Small intestine (tissue), 7 donors: ENCODE measurements around the gene EEIG1. TPM values are rescaled to one million over a fixed set of nuclear protein-coding genes. Genes with fewer than 3 reads are reported as not detected.

Source experiments
- DNase-seq, 2 donors: peaks; one replicate each; pipeline versions ENCODE4 v3.0.0 to v3.0.0-alpha.2; 2013
- FAIRE-seq: peaks from 2 replicates; lab custom pipeline; 2012; peaks lifted over from hg19 to GRCh38; lab: Jason Lieb, UNC
- H3K27ac ChIP-seq, 3 donors: one replicate each; pipeline ENCODE4 v1.5.1; 2013; ENCODE audit warnings: low read length in 2 of 3, mild to moderate bottlenecking in 2 of 3, control low read depth in 1 of 3, inconsistent platforms in 1 of 3, low read depth in 1 of 3, moderate library complexity in 1 of 3
- H3K27me3 ChIP-seq, 3 donors: one replicate each; pipeline ENCODE4 v1.6.1; 2013; ENCODE audit warnings: low read length in 3 of 3, inconsistent platforms in 1 of 3; ENCODE audit not compliant: control insufficient read depth in 3 of 3, insufficient read depth in 3 of 3
- H3K36me3 ChIP-seq, 3 donors: one replicate each; pipeline ENCODE4 v1.6.1; 2013; ENCODE audit warnings: low read length in 3 of 3, inconsistent platforms in 1 of 3, low read depth in 1 of 3, mild to moderate bottlenecking in 1 of 3, moderate library complexity in 1 of 3; ENCODE audit not compliant: control insufficient read depth in 3 of 3, insufficient read depth in 2 of 3
- H3K4me1 ChIP-seq, 3 donors: one replicate each; pipeline ENCODE4 v1.6.1; 2013; ENCODE audit warnings: low read length in 2 of 3, inconsistent platforms in 1 of 3, low read depth in 1 of 3, mild to moderate bottlenecking in 1 of 3, moderate library complexity in 1 of 3; ENCODE audit not compliant: control insufficient read depth in 3 of 3, insufficient read depth in 2 of 3
- H3K4me3 ChIP-seq, 3 donors: one replicate each; pipeline ENCODE4 v1.5.1; 2013; ENCODE audit warnings: low read length in 3 of 3, control low read depth in 1 of 3, inconsistent platforms in 1 of 3, low read depth in 1 of 3, mild to moderate bottlenecking in 1 of 3, moderate library complexity in 1 of 3
- H3K9me3 ChIP-seq, 2 donors: one replicate each; pipeline ENCODE4 v1.6.1; 2013; ENCODE audit warnings: low read depth in 1 of 2, low read length in 1 of 2; ENCODE audit not compliant: control insufficient read depth in 2 of 2, insufficient read depth in 1 of 2
- WGBS, 3 donors: extraction: QIAGEN DNeasy Blood & Tissue Kit; methylation state at CpG; one replicate each; pipeline ENCODE4 v1.1.7; 2013; 5-methylcytosine and 5-hydroxymethylcytosine counted together
- polyA plus RNA-seq, 4 donors: library from polyadenylated mRNA; stranded (reverse) in 3 of 4; unstranded in 1 of 4; fragments of 200-250 nt in 3 of 4; fragments of 120-200 nt in 1 of 4; gene quantifications; one replicate each; pipeline versions ENCODE4 v1.2.1 to v1.2.3, GENCODE V29; 2013
- donor health status: healthy with polysubstance abuse.
- donor health status: control.
- donor health status: control.
- donor health status: Bipolar disorder and iron deficiency.
- donor health status: healthy.

The EEIG1 gene
- polyA plus RNA-seq, 4 donors, result 43.9 to 123 (median 58.9) TPM

DNA sequence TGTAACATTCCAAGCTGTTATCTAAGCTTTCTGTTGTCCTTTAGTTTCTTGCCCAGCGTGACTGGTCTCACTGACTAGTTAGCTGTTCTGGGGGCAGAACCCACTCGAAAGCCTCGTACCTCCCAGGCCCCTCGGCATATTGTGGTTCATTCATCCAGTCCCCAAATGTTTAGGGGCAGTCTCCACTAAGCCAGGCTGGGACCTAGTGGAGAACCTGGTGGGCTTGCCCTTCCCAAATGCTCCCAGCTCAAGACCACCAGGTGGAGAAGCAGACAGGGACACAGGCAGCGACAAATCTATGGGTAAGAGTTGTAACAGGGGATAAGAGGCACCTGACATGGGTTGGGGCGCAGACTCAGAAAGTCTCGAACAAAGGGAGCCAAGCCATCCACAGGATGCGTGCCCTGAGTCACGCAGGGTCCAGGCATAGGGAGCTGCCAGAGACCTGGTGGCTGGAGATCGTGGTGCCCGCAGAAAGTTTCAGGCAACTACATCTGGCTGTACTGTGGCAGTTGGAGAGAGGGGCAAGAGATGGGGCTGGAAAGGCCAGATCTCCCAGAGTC, 851 bp upstream of the EEIG1 start:
- peak overlapping the region in 2 of 3 donors; percentile 53 to 83 for H3K4me3 ChIP-seq
- H3K27ac ChIP-seq, result peak overlapping the region; percentile 77 to 93 (median 86)
- no peaks in the 10 kb centered on the region for H3K27me3 ChIP-seq
- H3K9me3 ChIP-seq, result no peaks in the 10 kb centered on the region
- peaks cover 0 to 13% (median 0%) of the 10 kb centered on the region in 3 donors for H3K36me3 ChIP-seq
- FAIRE-seq (no peak), DNase-seq (no peak)
- H3K4me1 ChIP-seq, result peaks cover 3 to 30% (median 5%) of the 10 kb centered on the region in 3 donors
- 52 to 63% (median 63%) methylated on average over 11 of the region's 11 CpGs for WGBS, 3 donors

DNA sequence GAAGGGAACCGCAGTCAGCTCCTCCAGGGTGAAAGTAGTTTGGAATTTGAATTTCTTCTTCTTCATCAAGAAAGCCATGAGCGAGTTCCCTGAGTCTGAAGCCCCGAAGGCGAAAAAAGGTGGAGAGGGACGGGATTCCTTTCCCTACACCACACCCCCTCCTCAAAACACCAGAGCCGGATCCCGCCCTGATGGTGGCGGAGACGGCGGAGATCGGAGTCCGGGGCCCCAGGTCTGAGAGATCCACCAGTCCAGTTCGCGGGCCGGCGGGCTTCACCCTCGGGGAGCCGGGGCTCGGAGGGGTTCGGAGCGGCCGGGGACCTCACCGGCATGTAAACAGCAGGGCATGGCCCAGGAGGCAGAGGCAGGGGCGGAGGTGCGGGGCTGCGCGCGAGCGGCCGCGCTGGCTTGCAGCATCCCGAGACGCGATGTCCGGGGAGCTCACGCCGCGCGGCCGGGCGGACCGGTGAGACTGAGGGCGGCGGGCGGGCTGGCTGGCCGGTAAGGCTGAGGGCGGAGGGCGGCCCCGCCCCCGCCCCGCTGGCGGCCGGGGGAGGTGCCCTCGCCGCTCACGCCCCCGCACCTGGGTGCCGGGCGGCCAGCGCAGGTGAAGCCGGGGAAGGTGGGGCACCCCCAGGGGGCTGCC, 606 bp downstream of the EEIG1 start:
- peaks cover 0 to 28% (median 0%) of the 10 kb centered on the region in 3 donors for H3K36me3 ChIP-seq
- FAIRE-seq, result no peak
- peaks cover 4 to 42% (median 5%) of the 10 kb centered on the region in 3 donors for H3K4me1 ChIP-seq
- DNase-seq, result peak; percentile 79 to 87
- H3K9me3 ChIP-seq, result no peaks in the 10 kb centered on the region
- peak overlapping the region; percentile 94 to 98 (median 94) for H3K27ac ChIP-seq
- peak overlapping the region; percentile 83 to 97 (median 86) for H3K4me3 ChIP-seq
- WGBS, 3 donors, result 0 to 1% (median 1%) methylated on average over 27 to 61 of the region's 61 CpGs
- H3K27me3 ChIP-seq, result no peaks in the 10 kb centered on the region

DNA sequence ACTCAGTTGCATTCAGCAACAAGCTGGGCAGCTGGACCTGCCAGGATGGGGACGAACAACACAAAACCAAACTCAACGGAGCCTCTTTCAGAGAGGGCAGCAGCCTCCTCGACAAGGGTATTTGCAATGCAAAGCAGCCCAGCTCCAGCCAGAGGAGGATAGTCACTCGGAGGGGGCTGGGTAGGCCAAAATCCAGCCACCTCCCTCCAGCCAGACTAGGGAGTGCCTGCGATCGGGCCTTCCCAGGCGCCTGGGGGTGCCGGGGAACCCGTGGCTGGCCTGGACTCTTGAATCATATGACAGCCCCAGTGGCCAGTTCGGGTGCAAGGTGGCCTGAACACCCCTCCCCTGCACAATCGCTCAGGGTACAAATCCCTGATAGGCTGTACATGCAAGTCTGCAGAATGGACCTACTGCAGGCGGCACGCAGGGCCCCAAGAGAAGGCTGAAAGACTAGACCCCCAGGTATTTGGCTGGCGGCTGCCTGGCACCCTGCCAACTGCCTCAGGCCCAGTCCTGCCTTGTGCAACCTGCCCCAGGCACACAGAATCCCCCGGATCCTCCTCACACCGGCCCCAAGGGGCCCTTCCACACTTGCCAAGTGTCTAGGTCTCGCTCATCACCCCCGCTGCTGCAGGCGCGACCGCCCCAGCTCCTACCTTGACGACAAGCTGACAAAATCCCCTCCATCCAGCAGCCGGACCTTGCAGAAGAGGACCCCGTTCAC, 1.3 kb downstream of the EEIG1 start:
- Histone ChIP-seq H3K4me1 (peaks cover 5 to 46% (median 7%) of the 10 kb centered on the region in 3 donors), H3K9me3 (no peaks in the 10 kb centered on the region), H3K4me3 (peak overlapping the region; percentile 83 to 97 (median 86)), H3K36me3 (peaks cover 0 to 35% (median 0%) of the 10 kb centered on the region in 3 donors), H3K27ac (peak overlapping the region; percentile 94 to 98 (median 94)), H3K27me3 (no peaks in the 10 kb centered on the region)
- no peak for FAIRE-seq
- 1 to 3% (median 1%) methylated on average over 24 of the region's 24 CpGs for WGBS, 3 donors
- peak in 1 of 2 donors; percentile 79 for DNase-seq

DNA sequence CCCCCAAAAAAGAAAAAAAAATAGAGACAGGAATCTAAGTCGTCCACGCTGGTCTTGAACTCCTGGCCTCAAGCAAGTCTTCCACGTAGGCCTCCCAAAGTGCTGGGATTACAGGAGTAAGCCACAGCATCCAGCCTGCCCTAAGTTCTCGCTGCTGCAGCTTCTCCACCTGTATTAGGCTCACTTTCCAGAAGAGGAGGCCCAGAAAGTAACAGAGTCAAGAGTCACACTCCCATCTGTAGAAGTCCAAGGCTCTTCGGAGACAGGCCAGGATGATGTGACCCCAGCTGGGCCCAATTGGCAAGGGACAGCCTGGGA, 1.8 kb downstream of the EEIG1 start:
- no peak for DNase-seq
- H3K27me3 ChIP-seq, result no peaks in the 10 kb centered on the region
- peaks cover 7 to 51% (median 12%) of the 10 kb centered on the region in 3 donors for H3K4me1 ChIP-seq
- no peak for FAIRE-seq
- H3K27ac ChIP-seq, result peak overlapping the region; percentile 94 to 98 (median 94)
- no peaks in the 10 kb centered on the region for H3K9me3 ChIP-seq
- peak overlapping the region; percentile 83 to 97 (median 86) for H3K4me3 ChIP-seq
- WGBS, 3 donors, result 6 to 25% (median 8%) methylated on average over 5 of the region's 5 CpGs
- H3K36me3 ChIP-seq, result peaks cover 0 to 40% (median 0%) of the 10 kb centered on the region in 3 donors

DNA sequence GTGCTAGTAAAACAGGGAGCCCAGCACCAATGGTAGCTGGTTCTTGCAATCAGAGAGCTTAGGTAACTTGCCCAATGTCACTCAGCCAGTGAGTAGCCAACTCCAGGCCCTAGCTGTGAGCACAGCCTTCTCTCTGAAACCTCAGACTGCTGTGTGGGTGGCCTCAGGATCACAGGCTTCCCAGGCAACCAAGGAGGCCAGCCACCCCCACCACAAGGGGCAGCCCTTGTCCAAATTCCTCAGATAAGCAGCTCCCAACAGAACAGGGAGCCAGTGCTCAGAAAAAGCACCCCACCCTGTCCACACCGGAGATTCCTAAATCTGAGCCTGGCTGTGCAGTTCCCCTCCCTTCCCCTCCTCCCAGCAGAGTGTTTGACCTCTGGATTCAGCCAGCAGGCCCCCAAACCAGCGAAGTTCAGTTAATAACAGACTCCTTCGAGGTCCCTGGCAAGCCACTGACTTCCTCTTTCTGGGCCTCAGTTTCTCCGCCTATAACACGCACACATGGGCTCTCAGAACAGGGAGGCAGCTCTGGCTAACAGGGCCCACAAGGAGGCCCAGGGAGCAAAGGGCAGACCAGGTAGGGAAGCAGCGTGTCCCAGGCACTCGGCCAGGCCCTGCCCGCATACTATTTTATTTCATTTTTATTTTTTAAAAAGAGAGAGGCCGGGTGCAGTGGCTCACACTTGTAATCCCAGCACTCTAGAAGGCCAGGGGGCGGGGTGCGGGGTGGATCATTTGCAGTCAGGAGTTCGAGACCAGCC, 2.7 kb downstream of the EEIG1 start:
- Histone ChIP-seq H3K4me1 (peaks cover 11 to 58% (median 13%) of the 10 kb centered on the region in 3 donors), H3K4me3 (peak overlapping the region; percentile 46 to 97 (median 83)), H3K27me3 (no peaks in the 10 kb centered on the region), H3K9me3 (no peaks in the 10 kb centered on the region), H3K27ac (peak overlapping the region; percentile 94 to 98 (median 94)), H3K36me3 (peaks cover 0 to 49% (median 0%) of the 10 kb centered on the region in 3 donors)
- no peak for FAIRE-seq
- DNase-seq, result peak; percentile 52 to 80
- 3 to 25% (median 12%) methylated on average over 12 of the region's 12 CpGs for WGBS, 3 donors

DNA sequence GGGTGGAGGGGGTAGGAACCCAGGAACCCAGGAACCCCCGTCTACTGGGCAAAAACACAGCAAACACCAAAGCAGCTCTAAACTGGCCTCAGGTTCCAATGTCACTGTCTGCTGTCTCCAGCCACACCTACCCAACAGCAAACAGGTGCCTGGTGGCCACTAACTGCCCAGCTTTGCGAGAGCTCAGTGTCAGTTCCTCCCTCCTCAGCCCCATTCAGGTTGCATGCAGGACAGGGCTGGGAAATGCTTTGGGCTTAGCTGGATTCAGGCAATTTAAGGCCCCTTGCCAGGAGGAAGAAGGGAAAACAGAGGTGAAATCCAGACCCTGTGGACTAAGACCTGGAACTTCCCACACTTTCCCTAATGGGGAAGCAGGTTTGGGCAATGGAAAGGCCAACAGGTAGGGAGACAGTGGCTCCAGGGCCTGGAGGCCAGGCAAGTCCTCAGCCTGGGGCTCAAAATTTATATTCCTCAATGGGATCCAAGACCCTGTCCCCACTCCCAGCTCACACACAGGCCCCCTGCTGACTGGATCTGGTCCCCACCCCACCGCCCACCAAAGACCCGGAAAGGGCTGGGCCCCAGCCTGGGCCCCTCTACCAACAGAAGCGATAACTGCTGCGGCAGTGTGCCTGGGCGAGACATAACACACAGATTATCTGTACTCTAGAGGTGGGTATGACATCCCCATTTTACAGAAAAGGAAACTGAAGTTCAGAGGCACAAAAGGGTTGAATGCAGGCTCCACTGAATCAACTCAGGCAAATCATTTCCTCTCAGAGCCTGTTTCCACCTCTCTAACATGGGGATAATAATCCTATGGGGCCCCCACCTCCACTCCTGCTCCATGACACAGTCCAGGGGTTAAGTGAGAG, 3.5 kb downstream of the EEIG1 start:
- H3K27me3 ChIP-seq, result no peaks in the 10 kb centered on the region
- FAIRE-seq, result no peak
- peaks cover 0 to 56% (median 0%) of the 10 kb centered on the region in 3 donors for H3K36me3 ChIP-seq
- peak overlapping the region; percentile 94 to 98 (median 94) for H3K27ac ChIP-seq
- H3K4me1 ChIP-seq, result peaks cover 11 to 67% (median 15%) of the 10 kb centered on the region in 3 donors
- WGBS, 3 donors, result 9 to 37% (median 13%) methylated on average over 7 of the region's 7 CpGs
- DNase-seq, result peak in 1 of 2 donors; percentile 58
- H3K9me3 ChIP-seq, result no peaks in the 10 kb centered on the region
- peak overlapping the region; percentile 46 to 97 (median 83) for H3K4me3 ChIP-seq

DNA sequence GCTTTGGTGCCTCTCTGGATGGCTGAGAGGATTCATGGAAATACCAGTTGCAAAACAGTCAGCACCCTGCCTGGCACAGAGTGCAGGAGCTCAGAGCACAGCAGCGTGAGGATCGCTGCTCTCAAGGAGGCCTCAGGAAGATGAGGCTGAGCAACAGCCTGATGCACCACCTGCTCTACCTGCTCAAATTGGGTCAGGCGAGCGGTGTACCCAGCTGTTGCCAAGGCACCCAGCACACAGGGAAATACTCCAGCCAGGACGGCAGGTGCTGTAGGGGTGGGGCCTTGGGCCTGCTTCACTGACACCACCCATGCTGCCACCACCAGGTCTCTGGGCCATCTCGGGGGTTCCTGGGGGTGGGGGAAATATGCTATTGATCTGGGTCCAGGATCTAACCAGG, 4.3 kb downstream of the EEIG1 start:
- Histone ChIP-seq H3K4me1 (peaks cover 8 to 69% (median 15%) of the 10 kb centered on the region in 3 donors), H3K36me3 (peaks cover 0 to 61% (median 0%) of the 10 kb centered on the region in 3 donors), H3K4me3 (peak overlapping the region in 2 of 3 donors; percentile 24 to 83), H3K27me3 (no peaks in the 10 kb centered on the region), H3K9me3 (no peaks in the 10 kb centered on the region), H3K27ac (peak overlapping the region; percentile 94 to 98 (median 94))
- DNase-seq, result peak; percentile 78 to 79
- WGBS, 3 donors, result 7 to 52% (median 8%) methylated on average over 6 of the region's 6 CpGs
- FAIRE-seq, result no peak
